SK-N-SH (cell line): ENCODE results near the gene USP13.

Experiments
- EZH2phosphoT487 ChIP-seq: fragments of 200-600 bp; sonication (generic); IDR thresholded peaks from 2 replicates; pipeline ENCODE4 v1.6.1; 2017; ENCODE audit warnings: low read depth, mixed run types, mild to moderate bottlenecking, antibody characterized with exemption, moderate library complexity, borderline replicate concordance
- FOXJ3 ChIP-seq: sonication (generic); formaldehyde crosslinking; IDR thresholded peaks from 2 replicates; pipeline ENCODE4 v1.5.1; 2020; ENCODE audit warnings: mild to moderate bottlenecking, missing genetic modification reagents
- GABPA ChIP-seq: IDR thresholded peaks from 2 replicates; pipeline ENCODE4 v1.4.0; 2012; ENCODE audit warnings: low read depth, mild to moderate bottlenecking
- GATA2 ChIP-seq: sonication (generic); formaldehyde crosslinking; IDR thresholded peaks from 2 replicates; pipeline ENCODE4 v1.5.0; 2020; ENCODE audit warnings: mild to moderate bottlenecking, missing genetic modification reagents
- JUND ChIP-seq: IDR thresholded peaks from 2 replicates; pipeline ENCODE4 v1.4.0; 2012
- MEF2A ChIP-seq: IDR thresholded peaks from 2 replicates; pipeline ENCODE4 v1.4.0; 2012; ENCODE audit warnings: low read depth, borderline replicate concordance
- NFIC ChIP-seq: IDR thresholded peaks from 2 replicates; pipeline ENCODE4 v1.4.0; 2012; ENCODE audit warnings: borderline replicate concordance
- POLR2AphosphoS5 ChIP-seq: IDR thresholded peaks from 2 replicates; pipeline ENCODE4 v1.6.1; 2012; ENCODE audit warnings: low read depth, low read length
- SIN3A ChIP-seq: IDR thresholded peaks from 2 replicates; pipeline ENCODE4 v1.6.1; 2012; ENCODE audit warnings: low read depth, mild to moderate bottlenecking, low read length, moderate library complexity, borderline replicate concordance
- SMC3 ChIP-seq: IDR thresholded peaks from 2 replicates; pipeline ENCODE4 v1.6.1; 2012; ENCODE audit warnings: low read depth, low read length, improper control_type of control experiment
- USF2 ChIP-seq: fragments of 150-350 bp; IDR thresholded peaks from 2 replicates; pipeline ENCODE4 v1.6.1; 2017; ENCODE audit warnings: antibody characterized with exemption, low read length, low read depth, borderline replicate concordance
- TF ChIP-seq, protein P1 (sequence below): fragments of 200-600 bp; sonication (generic); IDR thresholded peaks from 2 replicates; pipeline ENCODE4 v1.6.1; 2017; ENCODE audit warnings: antibody characterized with exemption, mild to moderate bottlenecking, moderate library complexity
- TF ChIP-seq, protein P2 (sequence below): IDR thresholded peaks from 2 replicates; pipeline ENCODE4; 2012

DNA sequence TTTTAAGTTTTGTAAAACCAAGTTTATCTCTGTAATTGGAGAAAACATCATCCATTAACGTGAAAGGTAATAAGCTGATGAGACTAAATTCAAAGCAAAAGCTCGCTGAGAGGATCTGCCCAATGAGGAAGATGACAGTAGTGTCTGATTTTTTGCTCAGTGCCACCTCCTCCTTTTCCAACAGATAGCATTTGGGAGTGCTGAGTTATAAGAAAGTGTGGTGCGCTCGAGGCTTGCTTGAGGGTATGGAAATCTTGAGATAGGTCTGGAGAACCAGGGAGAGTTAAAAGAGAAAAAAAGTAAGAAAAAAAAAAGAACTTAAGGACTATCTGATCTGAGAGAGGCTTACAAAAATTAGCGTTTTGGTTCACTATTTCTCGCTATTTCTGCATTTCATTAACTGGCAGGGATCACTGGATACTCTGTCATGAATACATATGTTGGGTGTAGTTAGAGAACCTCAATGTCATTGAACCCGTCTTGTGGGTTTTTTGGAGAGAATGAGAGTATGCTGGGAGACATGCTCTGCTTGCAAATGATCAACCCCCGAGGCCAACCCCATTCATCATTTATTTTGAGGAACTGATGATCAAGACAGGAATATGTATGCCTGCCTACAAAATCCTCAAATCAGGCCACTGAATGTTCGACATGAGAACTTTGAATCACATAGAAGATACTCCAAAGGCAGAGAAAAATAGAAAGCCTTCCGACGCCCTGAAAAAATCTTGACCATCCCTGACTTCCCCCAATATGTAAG is 973 bp upstream of the USP13 start:
- TF ChIP-seq, protein P1, sequence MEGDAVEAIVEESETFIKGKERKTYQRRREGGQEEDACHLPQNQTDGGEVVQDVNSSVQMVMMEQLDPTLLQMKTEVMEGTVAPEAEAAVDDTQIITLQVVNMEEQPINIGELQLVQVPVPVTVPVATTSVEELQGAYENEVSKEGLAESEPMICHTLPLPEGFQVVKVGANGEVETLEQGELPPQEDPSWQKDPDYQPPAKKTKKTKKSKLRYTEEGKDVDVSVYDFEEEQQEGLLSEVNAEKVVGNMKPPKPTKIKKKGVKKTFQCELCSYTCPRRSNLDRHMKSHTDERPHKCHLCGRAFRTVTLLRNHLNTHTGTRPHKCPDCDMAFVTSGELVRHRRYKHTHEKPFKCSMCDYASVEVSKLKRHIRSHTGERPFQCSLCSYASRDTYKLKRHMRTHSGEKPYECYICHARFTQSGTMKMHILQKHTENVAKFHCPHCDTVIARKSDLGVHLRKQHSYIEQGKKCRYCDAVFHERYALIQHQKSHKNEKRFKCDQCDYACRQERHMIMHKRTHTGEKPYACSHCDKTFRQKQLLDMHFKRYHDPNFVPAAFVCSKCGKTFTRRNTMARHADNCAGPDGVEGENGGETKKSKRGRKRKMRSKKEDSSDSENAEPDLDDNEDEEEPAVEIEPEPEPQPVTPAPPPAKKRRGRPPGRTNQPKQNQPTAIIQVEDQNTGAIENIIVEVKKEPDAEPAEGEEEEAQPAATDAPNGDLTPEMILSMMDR, result no peak
- TF ChIP-seq JUND, result no peak
- no peak for TF ChIP-seq GABPA
- no peak for TF ChIP-seq POLR2AphosphoS5
- TF ChIP-seq USF2, result no peak
- no peak for TF ChIP-seq SIN3A
- TF ChIP-seq GATA2, result no peak
- no peak for TF ChIP-seq FOXJ3 (CRISPR knock-in tag)
- no peak for TF ChIP-seq NFIC
- TF ChIP-seq, protein P2, sequence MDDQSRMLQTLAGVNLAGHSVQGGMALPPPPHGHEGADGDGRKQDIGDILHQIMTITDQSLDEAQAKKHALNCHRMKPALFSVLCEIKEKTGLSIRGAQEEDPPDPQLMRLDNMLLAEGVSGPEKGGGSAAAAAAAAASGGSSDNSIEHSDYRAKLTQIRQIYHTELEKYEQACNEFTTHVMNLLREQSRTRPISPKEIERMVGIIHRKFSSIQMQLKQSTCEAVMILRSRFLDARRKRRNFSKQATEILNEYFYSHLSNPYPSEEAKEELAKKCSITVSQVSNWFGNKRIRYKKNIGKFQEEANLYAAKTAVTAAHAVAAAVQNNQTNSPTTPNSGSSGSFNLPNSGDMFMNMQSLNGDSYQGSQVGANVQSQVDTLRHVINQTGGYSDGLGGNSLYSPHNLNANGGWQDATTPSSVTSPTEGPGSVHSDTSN, result no peak
- no peak for TF ChIP-seq MEF2A
- no peak for TF ChIP-seq EZH2phosphoT487
- TF ChIP-seq SMC3, result no peak
